Measurements from ENCODE around the gene NINJ1.

GRCh38 chr9:93110311-93110855, 23.7 kb downstream of the NINJ1 start:
- no peak for TF ChIP-seq CTCF (IDR thresholded peaks at IDR 0.05)
- TF ChIP-seq POLR2A (IDR thresholded peaks at IDR 0.05): no peak
- no peak for TF ChIP-seq POLR2AphosphoS5 (IDR thresholded peaks at IDR 0.05)
